GM23338 (cell line): ENCODE measurements around the gene DMGDH. TPM values are rescaled to one million over a fixed set of nuclear protein-coding genes. Genes with fewer than 3 reads are reported as not detected.

Experiments used
- CREB1 ChIP-seq: fragments of 250-450 bp; sonication (Bioruptor Pico); IDR thresholded peaks from 2 replicates; pipeline ENCODE4 v1.5.0; 2020; ENCODE audit warnings: low read depth, mild to moderate bottlenecking, moderate library complexity
- CTCF ChIP-seq, 2 experiments: fragments of 200-600 bp in 1 of 2; sonication (generic) in 1 of 2; conservative IDR thresholded peaks; 2 replicates each; pipeline versions ENCODE4 v1.5.1 to v1.6.1; 2016 to 2017; ENCODE audit warnings: antibody characterized with exemption in 2 of 2, low read depth in 2 of 2, mild to moderate bottlenecking in 2 of 2, moderate library complexity in 1 of 2
- EZH2 ChIP-seq: fragments of 200-600 bp; sonication (generic); IDR thresholded peaks from one replicate; pipeline ENCODE4 v1.8.0; 2017; ENCODE audit warnings: antibody characterized with exemption, mild to moderate bottlenecking, low read depth; ENCODE audit not compliant: unreplicated experiment
- EZH2phosphoT487 ChIP-seq: fragments of 200-600 bp; sonication (generic); IDR thresholded peaks from one replicate; pipeline ENCODE4 v1.8.1; 2018; ENCODE audit warnings: antibody characterized with exemption; ENCODE audit not compliant: unreplicated experiment
- JUNB ChIP-seq: IDR thresholded peaks from one replicate; pipeline ENCODE4 v1.6.1; 2016; ENCODE audit warnings: antibody characterized with exemption; ENCODE audit not compliant: unreplicated experiment
- NANOG ChIP-seq: IDR thresholded peaks from 2 replicates; pipeline ENCODE4 v1.6.1; 2016; ENCODE audit warnings: antibody characterized with exemption, borderline replicate concordance
- POLR2AphosphoS5 ChIP-seq: IDR thresholded peaks from 2 replicates; pipeline ENCODE4 v1.6.1; 2016; ENCODE audit warnings: antibody characterized with exemption, low read depth
- STAT1 ChIP-seq: IDR thresholded peaks from one replicate; pipeline ENCODE4 v1.6.1; 2016; ENCODE audit warnings: antibody characterized with exemption; ENCODE audit not compliant: unreplicated experiment
- ZNF114 ChIP-seq: fragments of 250-450 bp; sonication (Bioruptor Pico); IDR thresholded peaks from 2 replicates; pipeline ENCODE4 v1.5.0; 2020; ENCODE audit warnings: mild to moderate bottlenecking, moderate library complexity
- ZNF331 ChIP-seq: fragments of 250-450 bp; sonication (Bioruptor Pico); IDR thresholded peaks from 2 replicates; pipeline ENCODE4 v1.5.0; 2020; ENCODE audit warnings: low read depth, mild to moderate bottlenecking, moderate library complexity
- ZNF462 ChIP-seq: fragments of 250-450 bp; sonication (Bioruptor Pico); IDR thresholded peaks from 2 replicates; pipeline ENCODE4 v1.5.0; 2020; ENCODE audit warnings: mild to moderate bottlenecking, moderate library complexity
- polyA plus RNA-seq: library from polyadenylated mRNA; unstranded; fragments of >200 nt; fragmentation: Nextera tagmentation; extraction: Ambion mirVana; gene quantifications from 2 replicates; pipeline ENCODE4 v1.2.1, GENCODE V29; 2016
- total RNA-seq: library from RNA; depleted of rRNA; stranded (reverse); fragments of >200 nt; shearing (Covaris generic); gene quantifications from 2 replicates; pipeline ENCODE4 v1.2.3, GENCODE V29; 2014

Gene DMGDH
- total and polyA plus RNA-seq, 2 experiments from 2014 or later: 0.52 to 0.63 TPM

GRCh38 chr5:78971998-78972397 lies 97.5 kb downstream of the DMGDH start (continued):
- TF ChIP-seq ZNF462 (CRISPR knock-in tag) (no peak), CTCF (conservative IDR thresholded peaks at IDR 0.05; ENCODE audit: low read depth in 2 of 2) (no peak), STAT1 (no peak), CREB1 (CRISPR knock-in tag) (no peak), EZH2 (no peak), POLR2AphosphoS5 (no peak), ZNF114 (no peak), ZNF331 (CRISPR knock-in tag) (no peak), NANOG (no peak), JUNB (no peak), EZH2phosphoT487 (no peak)
